Neural progenitor cell (in vitro differentiated cells): ENCODE results near the gene GRIN3B.

Experiments
- EZH2 ChIP-seq: fragments of 200-600 bp; sonication (generic); IDR thresholded peaks from 2 replicates; pipeline ENCODE4 v1.6.1; 2017; ENCODE audit warnings: antibody characterized with exemption, mild to moderate bottlenecking, moderate library complexity
- EZH2phosphoT487 ChIP-seq: fragments of 200-600 bp; sonication (generic); IDR thresholded peaks from 2 replicates; pipeline ENCODE4 v1.6.1; 2017; ENCODE audit warnings: antibody characterized with exemption
- TF ChIP-seq, protein P1 (sequence below): fragments of 200-600 bp; sonication (generic); IDR thresholded peaks from 2 replicates; pipeline ENCODE4 v1.5.1; 2017; ENCODE audit warnings: antibody characterized with exemption, mild to moderate bottlenecking

DNA sequence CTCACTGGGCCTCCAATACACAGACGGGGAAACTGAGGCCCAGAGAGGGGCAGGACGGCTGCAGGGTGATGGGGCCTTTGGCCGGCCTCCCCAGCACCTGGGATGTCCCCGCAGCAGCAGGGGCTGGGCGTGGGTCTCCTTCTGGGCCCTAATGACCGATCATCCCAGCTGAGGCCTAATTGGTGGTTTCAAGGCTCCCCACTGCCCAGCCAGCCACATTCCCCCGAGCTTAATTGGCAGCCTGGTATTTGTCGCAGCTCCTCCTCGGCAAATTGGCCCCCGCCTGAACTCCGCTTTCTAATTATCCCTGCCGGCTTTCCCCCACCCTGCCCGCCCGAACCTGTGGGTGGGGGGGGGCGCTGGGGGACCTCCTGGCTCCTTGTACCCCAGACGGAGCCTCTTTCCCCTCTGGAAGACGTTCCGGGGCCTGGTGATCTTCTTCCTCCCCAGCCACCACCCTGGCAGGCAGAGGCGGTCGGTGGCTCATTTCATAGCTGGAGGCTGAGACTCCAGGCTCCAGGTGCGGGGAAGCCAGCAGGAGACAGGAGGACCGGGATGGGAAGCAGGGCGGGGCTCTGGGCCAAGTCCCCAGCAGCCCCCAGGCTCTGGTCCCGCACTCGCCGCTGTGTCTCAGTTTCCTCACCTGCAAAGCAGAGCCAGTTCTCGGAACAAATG, 43.3 kb upstream of the GRIN3B start:
- no peak for TF ChIP-seq EZH2
- TF ChIP-seq, protein P1, sequence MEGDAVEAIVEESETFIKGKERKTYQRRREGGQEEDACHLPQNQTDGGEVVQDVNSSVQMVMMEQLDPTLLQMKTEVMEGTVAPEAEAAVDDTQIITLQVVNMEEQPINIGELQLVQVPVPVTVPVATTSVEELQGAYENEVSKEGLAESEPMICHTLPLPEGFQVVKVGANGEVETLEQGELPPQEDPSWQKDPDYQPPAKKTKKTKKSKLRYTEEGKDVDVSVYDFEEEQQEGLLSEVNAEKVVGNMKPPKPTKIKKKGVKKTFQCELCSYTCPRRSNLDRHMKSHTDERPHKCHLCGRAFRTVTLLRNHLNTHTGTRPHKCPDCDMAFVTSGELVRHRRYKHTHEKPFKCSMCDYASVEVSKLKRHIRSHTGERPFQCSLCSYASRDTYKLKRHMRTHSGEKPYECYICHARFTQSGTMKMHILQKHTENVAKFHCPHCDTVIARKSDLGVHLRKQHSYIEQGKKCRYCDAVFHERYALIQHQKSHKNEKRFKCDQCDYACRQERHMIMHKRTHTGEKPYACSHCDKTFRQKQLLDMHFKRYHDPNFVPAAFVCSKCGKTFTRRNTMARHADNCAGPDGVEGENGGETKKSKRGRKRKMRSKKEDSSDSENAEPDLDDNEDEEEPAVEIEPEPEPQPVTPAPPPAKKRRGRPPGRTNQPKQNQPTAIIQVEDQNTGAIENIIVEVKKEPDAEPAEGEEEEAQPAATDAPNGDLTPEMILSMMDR: no peak
- TF ChIP-seq EZH2phosphoT487: no peak
